ENCODE measurements around the gene HOXB13. TPM values are rescaled to one million over a fixed set of nuclear protein-coding genes. Genes with fewer than 3 reads are reported as not detected.

HOXB13 gene
- total RNA-seq, 1 donor from 2014 or later: 5.4 TPM

- H3K27me3 ChIP-seq: no peaks in the 10 kb centered on the region
- intact Hi-C loops (cut with DNase I): no loop called here
- TF ChIP-seq POLR2A (IDR thresholded peaks at IDR 0.05) (no peak), POLR2AphosphoS5 (IDR thresholded peaks at IDR 0.05; ENCODE audit: insufficient read depth in 1 of 2, low read depth in 1 of 2) (no peak), CTCF (IDR thresholded peaks at IDR 0.05) (no peak)
These were observed 5.9 kb upstream of the HOXB13 start for GRCh38 chr17:48734333-48735061.

GRCh38 chr17:48733632-48734328, 5.2 kb upstream of the HOXB13 start:
- no peaks in the 10 kb centered on the region for H3K9me3 ChIP-seq
- H3K27me3 ChIP-seq: no peaks in the 10 kb centered on the region
- H3K4me1 ChIP-seq: peaks cover 9% of the 10 kb centered on the region
- TF ChIP-seq CTCF (IDR thresholded peaks at IDR 0.05) (no peak), POLR2AphosphoS5 (IDR thresholded peaks at IDR 0.05; ENCODE audit: insufficient read depth in 1 of 2, low read depth in 1 of 2) (no peak), POLR2A (IDR thresholded peaks at IDR 0.05) (no peak)
- peak overlapping the region; percentile 68 for H3K27ac ChIP-seq
- peak overlapping the region in 1 of 2 donors; percentile 28 for H3K4me3 ChIP-seq
- H3K36me3 ChIP-seq: no peaks in the 10 kb centered on the region
- intact Hi-C loops (cut with DNase I): no loop called here
- DNase-seq (ENCODE audit: extremely low spot score in 2 of 2): no peak

More at GRCh38 chr17:48734333-48735061, 5.9 kb upstream of the HOXB13 start:
- Histone ChIP-seq H3K27ac (peak overlapping the region; percentile 68), H3K36me3 (no peaks in the 10 kb centered on the region), H3K9me3 (no peaks in the 10 kb centered on the region), H3K4me3 (peak overlapping the region in 1 of 2 donors; percentile 28), H3K4me1 (peaks cover 5% of the 10 kb centered on the region)
- DNase-seq (ENCODE audit: extremely low spot score in 2 of 2): no peak

- no peaks in the 10 kb centered on the region for H3K36me3 ChIP-seq
- H3K4me3 ChIP-seq: peak overlapping the region in 1 of 2 donors; percentile 28
- H3K4me1 ChIP-seq: peaks cover 17% of the 10 kb centered on the region
- DNase-seq (ENCODE audit: extremely low spot score in 2 of 2): no peak
- H3K27me3 ChIP-seq: peaks cover 6% of the 10 kb centered on the region
- H3K27ac ChIP-seq: peak overlapping the region; percentile 4
- H3K9me3 ChIP-seq: no peaks in the 10 kb centered on the region
- TF ChIP-seq POLR2A (IDR thresholded peaks at IDR 0.05): no peak
- TF ChIP-seq CTCF (IDR thresholded peaks at IDR 0.05): no peak
- TF ChIP-seq POLR2AphosphoS5 (IDR thresholded peaks at IDR 0.05; ENCODE audit: insufficient read depth in 1 of 2, low read depth in 1 of 2): no peak
- intact Hi-C loops (cut with DNase I): no loop called here
These were observed 4.4 kb upstream of the HOXB13 start for GRCh38 chr17:48732688-48733629.

GRCh38 chr17:48731355-48731754, 2.8 kb upstream of the HOXB13 start:
- Histone ChIP-seq H3K9me3 (no peaks in the 10 kb centered on the region), H3K27ac (no peak overlapping the region)
- intact Hi-C loops (cut with DNase I): no loop called here

More at GRCh38 chr17:48731355-48731754, 2.8 kb upstream of the HOXB13 start:
- no peak for TF ChIP-seq CTCF (IDR thresholded peaks at IDR 0.05)
- no peak for TF ChIP-seq POLR2AphosphoS5 (IDR thresholded peaks at IDR 0.05; ENCODE audit: insufficient read depth in 1 of 2, low read depth in 1 of 2)
- no peak for TF ChIP-seq POLR2A (IDR thresholded peaks at IDR 0.05)
- peaks cover 7% of the 10 kb centered on the region for H3K27me3 ChIP-seq
- DNase-seq (ENCODE audit: extremely low spot score in 2 of 2): no peak
- no peaks in the 10 kb centered on the region for H3K36me3 ChIP-seq
- H3K4me1 ChIP-seq: peaks cover 19% of the 10 kb centered on the region
- H3K4me3 ChIP-seq: no peak overlapping the region
